ENCODE data around the gene TMEM74B.
"Not testable (repeated sequence)": the region's sequence is repeated elsewhere in the genome, so short reads cannot be mapped to it uniquely, and the experiment has no call there.

TMEM74B gene

GRCh38 chr20:1184638-1185315 is at the start of gene TMEM74B:
Gene TMEM74B, minus strand, starts transcription at chr20:1184981. Its CDS starts 1,180 bp downstream, at chr20:1183801.
- DNase-seq (ENCODE audit: low read depth, low spot score) = peak; percentile 10

GRCh38 chr20:1232286-1233111 is 47.7 kb upstream of the TMEM74B start:
- no peak for DNase-seq (ENCODE audit: low read depth, low spot score)

- no peak for DNase-seq (ENCODE audit: low read depth, low spot score)
Measured at GRCh38 chr20:1229541-1229940, 44.8 kb upstream of the TMEM74B start.

- DNase-seq (ENCODE audit: low read depth, low spot score) = peak; percentile 85
Measured at GRCh38 chr20:1225783-1226654, 41.2 kb upstream of the TMEM74B start, which contains the start of gene RAD21L1. Gene RAD21L1, plus strand, starts transcription at chr20:1226044. Its CDS starts 2,410 bp downstream, at chr20:1228454.

- no peak for DNase-seq (ENCODE audit: low read depth, low spot score)
Measured at GRCh38 chr20:1225263-1225782, 40.5 kb upstream of the TMEM74B start.

- no peak for DNase-seq (ENCODE audit: low read depth, low spot score)
Measured at GRCh38 chr20:1224205-1224890, 39.6 kb upstream of the TMEM74B start.

GRCh38 chr20:1222750-1223149 is 38.0 kb upstream of the TMEM74B start:
- DNase-seq (ENCODE audit: low read depth, low spot score) = not testable (repeated sequence)

GRCh38 chr20:1216527-1217427 is 32.0 kb upstream of the TMEM74B start:
- not testable (repeated sequence) for DNase-seq (ENCODE audit: low read depth, low spot score)

GRCh38 chr20:1215386-1216170 is 30.8 kb upstream of the TMEM74B start:
- no peak for DNase-seq (ENCODE audit: low read depth, low spot score)

- no peak for DNase-seq (ENCODE audit: low read depth, low spot score)
Measured at GRCh38 chr20:1214838-1215261, 30.1 kb upstream of the TMEM74B start.

- DNase-seq (ENCODE audit: low read depth, low spot score) = peak; percentile 74
Measured at GRCh38 chr20:1212607-1213396, 28.0 kb upstream of the TMEM74B start.

- no peak for DNase-seq (ENCODE audit: low read depth, low spot score)
Measured at GRCh38 chr20:1212023-1212422, 27.2 kb upstream of the TMEM74B start.

GRCh38 chr20:1210501-1210900 is 25.7 kb upstream of the TMEM74B start:
- no peak for DNase-seq (ENCODE audit: low read depth, low spot score)

- no peak for DNase-seq (ENCODE audit: low read depth, low spot score)
Measured at GRCh38 chr20:1209447-1210387, 24.9 kb upstream of the TMEM74B start.

GRCh38 chr20:1207293-1207878 is 22.6 kb upstream of the TMEM74B start:
- no peak for DNase-seq (ENCODE audit: low read depth, low spot score)

- no peak for DNase-seq (ENCODE audit: low read depth, low spot score)
Measured at GRCh38 chr20:1206366-1207148, 21.8 kb upstream of the TMEM74B start.

All from astrocyte of the hippocampus (primary cell).